Activated CD4-positive, alpha-beta T cell treated with anti-CD3 and anti-CD28 coated beads, Interleukin-10, Interleukin-2, amounts not matched to agents 100 ng/mL and 50 ng/mL, durations not matched to agents 16 hours and 8 hours (primary cell): ENCODE data around the gene MALRD1.
"Not testable (repeated sequence)": the region's sequence is repeated elsewhere in the genome, so short reads cannot be mapped to it uniquely, and the experiment has no call there.

Source experiments
- DNase-seq: peaks from one replicate; pipeline ENCODE4 v3.0.0-alpha.2; 2020

The MALRD1 gene

DNA sequence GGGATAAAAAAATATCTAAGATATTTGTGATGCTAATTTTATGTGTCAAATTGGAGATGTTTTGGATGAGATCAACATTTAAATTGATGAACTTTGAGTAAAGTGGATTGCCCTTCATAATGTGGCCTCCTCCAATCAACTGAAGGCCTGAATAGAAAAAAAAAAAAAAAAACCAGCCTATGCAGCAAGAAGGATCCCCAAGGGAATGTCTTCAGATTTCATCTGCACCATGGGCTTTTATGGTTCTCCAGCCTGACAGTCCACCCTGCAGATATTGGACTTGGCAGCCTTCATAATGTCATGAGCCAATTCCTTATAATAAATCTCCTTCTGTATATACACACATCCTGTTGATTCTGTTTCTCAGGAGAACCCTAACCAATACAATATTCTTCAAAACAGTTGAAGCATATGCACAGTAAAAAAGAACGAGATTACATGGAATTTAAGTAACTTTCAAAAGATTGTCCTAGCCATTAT lies 450.7 kb downstream of the MALRD1 start:
- DNase-seq = no peak

DNA sequence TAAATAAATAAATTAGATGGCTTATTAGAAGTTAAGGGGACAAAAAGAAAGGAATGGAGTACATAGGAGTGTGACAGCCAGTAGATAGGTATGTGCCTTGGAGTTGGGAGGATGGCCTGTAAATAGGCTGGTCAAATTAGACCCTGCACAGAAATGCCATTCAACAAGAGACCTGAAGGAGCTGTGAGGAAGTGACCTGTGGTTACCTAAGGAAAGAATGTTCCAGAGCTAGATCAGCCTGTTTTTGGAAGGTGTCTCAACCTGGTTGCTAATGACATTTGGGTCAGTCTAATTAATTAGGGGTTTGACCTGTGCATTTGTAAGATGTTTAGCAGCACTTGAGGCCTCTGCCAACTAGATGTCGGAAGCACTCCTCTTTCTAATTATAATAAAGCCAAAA lies 452.4 kb downstream of the MALRD1 start:
- no peak for DNase-seq

DNA sequence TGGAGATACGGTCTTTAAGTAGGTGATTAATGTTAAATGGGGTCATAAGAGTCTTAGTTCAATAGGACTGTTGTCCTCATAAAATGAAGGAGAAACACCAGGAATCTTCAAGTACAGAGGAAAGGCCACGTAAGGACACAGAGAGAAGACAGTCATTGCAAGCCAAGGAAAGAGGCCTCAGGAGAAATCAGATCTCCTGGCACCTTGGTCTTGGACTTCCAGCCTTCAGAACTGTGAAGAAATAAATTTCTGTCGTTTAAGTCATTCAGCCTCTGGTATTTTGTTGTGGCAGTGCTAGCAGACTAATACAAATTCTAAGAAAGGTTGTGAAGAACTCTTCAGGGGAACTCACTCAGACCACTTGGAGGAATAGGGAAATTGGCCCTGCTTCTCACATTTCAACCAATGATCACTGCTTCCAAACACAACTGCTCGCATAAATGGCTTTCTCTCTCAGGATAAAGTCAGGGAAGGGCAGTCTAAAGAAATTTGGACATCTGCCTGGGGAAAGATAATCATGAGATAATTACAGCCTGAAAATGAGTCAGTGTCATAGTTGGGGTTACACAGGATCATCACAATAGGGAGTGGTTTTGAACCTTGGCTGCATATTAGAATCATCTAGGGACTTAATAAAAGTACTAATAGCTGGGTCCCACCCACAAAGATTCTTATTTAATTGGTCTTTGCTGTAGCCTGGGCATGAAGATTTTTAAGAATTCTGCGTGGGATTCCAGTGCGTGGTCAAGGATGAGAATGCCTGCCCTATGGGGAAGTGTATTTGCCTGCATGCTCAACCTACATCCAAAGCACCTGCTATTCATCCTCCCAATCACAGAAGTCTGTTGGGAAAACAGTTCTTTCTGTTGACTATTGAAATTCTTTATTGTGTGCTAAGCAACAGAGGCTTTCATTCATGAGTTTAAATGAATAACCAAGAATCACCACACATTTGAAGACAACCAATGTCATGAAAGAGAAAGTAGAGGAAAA lies 457.0 kb downstream of the MALRD1 start:
- DNase-seq = no peak

DNA sequence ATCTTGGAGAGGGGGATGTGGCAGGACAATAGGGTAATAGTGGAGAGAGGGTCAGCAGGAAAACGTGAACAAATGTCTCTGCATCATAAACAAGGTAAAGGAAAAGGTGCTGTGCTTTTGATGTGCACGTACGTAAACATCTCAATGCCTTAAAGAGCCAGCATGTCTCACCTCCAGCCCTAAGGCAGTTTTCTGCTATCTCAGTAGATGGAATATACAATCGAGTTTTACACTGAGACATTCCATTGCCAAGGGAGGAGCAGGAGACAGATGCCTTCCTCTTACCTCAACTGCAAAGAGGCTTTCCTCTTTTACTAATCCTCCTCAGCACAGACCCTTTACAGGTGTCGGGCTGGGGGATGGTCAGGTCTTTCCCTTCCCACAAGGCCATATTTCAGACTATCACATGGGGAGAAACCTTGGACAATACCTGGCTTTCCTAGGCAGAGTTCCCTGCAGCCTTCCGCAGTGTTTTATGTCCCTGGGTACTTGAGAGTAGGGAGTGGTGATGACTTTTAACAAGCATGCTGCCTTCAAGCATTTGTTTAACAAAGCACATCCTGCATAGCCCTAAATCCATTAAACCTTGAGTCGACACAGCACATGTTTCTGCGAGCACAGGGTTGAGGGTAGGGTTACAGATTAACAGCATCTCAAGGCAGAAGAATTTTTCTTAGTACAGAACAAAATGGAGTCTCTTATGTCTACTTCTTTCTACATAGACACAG lies 461.6 kb downstream of the MALRD1 start:
- DNase-seq = not testable (repeated sequence)

DNA sequence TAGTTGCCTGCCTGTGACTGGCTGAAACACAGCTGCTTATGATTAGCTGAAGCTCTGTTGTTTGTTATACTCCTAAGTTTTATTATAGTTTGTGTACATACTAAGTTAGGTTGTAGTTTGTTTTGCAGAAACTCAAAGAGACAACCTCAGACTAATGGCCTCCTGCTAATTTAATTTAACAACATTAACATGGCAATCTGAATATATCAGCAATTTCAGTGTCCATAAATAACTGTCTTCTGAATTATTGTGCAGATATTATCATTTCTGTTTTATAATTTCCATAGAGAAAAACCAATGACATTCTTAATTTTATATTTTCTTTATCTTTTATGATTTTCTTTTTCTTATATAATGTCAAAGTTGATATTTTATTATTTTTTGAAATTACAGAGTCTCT lies 469.5 kb downstream of the MALRD1 start:
- DNase-seq = no peak

DNA sequence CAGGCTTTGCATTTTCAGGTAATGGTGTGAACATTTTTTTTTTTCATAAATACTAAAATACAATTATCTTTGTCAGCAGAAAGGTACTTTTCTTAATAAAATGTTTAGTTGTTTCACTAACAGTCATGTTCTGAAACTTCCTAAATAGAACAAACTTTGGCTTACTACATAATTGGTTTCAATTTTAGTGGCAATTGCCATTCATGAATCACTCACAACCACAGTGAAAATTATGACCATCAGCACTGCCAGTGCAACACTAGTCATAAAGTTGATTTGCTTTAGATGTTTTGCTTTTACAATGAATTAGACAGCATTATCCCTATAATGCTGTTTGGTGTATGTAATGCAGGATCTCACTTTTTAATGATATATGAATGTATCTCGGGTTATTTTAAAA lies 470.0 kb downstream of the MALRD1 start:
- peak; percentile 26 for DNase-seq

DNA sequence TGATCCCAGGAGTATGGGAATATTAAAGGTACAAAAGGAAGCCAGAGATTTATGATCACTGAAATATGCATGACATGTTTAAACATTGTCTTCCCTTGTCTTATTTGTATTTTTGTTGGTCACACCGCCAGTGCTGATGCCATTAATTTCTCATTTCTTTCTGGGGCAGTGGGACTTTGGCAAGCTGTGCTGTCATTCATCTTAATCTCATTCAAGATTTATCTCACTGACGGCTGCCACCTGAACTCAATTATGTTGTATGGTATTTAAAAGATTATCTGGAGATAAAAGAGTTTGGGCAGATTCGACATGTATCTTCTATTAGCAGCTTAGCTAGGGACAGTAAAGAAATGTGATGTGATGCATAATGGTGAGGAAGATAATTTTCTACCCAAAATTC lies 482.7 kb downstream of the MALRD1 start:
- DNase-seq = no peak

DNA sequence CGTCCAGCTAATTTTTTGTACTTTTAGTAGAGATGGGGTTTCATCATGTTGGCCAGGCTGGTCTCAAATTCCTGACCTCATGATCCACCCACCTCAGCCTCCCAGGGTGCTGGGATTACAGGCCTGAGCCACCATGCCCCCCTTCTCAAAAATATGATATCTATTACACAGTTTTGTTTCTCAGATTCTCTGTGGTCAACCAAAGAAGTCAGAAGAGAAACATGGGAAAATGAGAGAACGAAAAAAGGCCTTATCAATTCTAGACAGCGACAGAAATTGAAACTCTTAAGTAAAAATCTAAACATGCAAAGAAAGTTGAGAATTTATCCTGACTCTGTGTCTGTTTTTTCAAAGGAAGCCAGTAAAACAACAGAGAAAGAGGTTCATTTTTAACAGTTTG lies 483.8 kb downstream of the MALRD1 start:
- no peak for DNase-seq

DNA sequence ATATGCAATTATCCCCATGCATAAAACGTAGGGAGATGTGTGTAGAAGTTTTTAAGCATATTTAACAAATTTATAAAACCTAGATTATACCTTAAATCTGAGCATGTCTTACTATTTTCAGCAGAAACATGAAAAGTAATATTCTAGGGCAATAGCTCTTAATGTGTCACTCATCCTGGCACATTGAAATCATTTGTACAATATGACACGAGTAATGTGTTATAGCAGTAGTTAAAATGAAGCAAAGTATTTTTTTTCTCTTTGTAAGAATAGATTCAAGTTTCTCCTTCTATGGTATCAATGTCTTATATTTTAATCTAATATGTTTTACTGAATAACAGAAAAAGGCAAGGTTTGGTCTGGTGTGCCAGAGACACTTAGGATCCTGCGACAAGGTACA lies 492.7 kb downstream of the MALRD1 start:
- DNase-seq = no peak

DNA sequence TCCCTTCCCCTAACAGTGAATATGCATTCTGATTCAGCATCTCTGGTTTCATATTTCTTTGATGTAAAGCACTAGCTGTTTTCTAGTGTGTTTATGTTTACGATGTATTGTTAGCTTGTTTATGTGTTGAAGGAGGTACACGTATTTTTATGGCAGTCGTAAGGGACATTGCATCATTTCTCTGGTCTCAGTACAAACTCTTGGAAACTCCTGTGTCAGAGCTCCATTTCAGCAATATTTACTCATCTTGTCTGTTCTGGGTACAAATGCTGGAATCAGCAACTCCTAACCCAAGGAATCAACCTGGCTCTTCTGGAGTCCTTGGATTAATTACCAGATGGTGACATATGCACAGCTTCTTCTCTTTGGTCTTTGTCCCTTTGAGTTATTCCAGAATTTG lies 497.6 kb downstream of the MALRD1 start:
- DNase-seq = no peak

DNA sequence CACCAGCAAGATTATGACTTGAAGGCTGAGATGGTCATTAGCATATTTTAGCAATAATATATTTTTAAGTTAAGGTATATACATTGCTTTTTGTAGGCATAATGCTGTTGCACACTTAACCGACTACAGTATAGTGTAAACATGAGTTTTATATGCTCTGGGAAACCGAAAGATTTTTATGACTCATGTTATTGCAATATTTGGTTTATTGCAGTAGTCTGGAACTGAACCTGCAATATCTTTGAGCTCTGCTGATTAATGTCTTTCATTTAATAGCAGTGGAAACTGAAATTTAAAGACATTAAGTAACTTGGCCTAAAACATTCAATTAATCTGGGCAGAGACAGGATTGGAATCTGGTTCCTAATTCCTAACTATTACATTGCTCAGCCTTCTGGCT lies 500.9 kb downstream of the MALRD1 start:
- DNase-seq = no peak

DNA sequence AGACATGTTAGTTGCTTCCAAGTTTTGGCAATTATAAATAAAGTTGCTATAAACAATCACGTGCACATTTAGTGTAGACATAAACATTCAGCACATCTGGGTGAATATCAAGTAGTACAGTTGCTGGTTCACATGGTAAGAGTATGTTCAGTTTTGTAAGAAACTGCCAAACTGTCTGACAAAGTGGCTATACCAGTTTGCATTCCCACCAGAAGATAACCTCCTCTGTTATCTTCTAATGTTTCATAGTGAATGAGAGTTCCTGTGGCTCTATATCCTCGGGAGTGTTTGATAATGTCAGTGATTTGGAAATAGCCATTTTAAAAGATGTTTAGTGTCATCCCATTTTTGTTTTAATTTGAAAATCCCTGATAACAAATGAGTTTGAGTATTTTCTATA lies 508.1 kb downstream of the MALRD1 start:
- no peak for DNase-seq

DNA sequence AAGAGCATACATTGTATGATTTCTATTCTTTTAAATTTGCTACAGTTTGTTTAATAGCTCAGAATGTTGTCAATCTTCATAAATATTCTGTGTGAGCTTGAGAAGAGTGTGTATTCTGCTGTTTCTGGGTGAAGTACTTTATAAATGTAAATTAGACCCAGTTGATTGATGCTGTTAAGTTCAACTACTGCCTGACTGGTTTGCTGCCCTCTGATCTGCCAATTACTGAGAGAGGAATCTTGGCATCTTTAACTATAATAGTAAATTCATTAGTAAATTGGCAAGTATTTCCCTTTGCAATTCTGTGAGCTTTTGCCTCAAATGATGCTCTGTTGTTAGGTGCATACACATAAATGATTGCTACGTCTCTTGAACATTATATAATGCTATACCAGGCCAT lies 512.6 kb downstream of the MALRD1 start:
- DNase-seq = no peak

DNA sequence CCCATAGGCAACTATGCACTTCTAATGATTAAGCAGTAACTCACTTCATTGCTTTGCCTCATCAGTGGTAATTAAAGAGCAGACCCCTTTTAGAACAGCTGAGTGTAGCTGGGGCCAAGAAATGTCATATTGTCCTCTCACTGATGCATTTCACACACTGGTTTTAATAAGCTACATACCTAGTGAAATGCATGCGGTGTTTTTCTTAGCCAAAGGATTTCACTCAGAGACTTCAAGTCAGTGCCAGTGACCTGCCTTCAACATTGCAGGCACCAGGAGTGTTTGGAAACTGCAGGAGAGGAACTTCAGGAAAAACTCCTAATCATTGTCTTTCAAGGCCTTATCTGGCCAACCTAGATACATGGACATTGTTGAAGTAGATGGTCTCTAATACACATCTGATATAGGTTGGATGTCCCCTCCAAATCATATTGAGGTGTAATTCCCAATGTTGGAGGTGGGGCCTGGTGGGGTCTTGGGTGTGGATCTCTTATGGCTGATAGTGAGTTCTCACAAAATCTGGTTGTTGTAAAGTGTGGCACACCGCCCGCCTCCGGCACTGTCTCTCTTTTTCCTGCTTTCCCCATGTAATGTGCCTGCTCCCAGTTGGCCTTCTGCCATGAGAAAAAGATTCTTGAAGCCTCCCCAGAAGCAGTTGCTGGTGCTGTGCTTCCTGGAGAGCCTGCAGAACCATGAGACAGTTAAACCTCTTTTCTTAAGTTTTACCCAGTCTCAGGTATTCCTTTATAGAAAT lies 515.0 kb downstream of the MALRD1 start:
- no peak for DNase-seq

DNA sequence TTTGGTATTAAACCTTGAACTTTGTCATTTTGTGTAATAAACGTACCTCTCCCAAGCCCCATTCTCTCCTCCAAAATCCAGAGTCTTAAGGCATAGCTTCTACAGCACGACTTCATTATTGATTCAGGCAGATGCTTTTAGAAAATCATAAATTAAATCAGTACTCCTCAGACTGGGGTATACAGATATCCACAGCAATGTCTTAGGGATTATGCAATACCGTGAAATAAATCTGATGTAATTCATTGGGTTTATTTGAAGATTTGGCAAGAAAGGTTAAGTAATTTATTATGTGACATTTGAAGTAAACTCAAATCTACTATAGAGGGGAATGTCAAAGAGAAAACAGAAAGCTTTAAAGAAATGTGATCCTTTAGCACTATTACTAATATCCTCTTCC lies 521.5 kb downstream of the MALRD1 start:
- no peak for DNase-seq

DNA sequence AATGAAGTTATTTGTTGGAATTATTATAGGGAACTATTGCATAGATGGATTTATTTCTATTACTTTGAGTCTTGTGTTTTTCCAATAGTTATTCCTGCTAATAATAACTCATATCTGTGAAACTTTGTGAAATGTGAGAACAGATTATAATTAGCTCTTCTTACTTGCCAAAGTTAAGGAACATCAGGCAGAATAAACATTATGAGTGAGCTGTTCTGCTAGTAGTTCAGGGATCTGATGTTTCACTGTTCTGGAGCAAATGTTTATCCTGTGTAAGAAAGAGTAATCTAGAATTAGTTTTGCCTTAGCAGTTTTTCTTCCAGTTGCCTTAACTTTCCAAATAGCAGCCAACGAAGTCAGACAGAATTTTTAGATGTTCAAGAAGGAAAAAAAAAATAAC lies 522.4 kb downstream of the MALRD1 start:
- no peak for DNase-seq

DNA sequence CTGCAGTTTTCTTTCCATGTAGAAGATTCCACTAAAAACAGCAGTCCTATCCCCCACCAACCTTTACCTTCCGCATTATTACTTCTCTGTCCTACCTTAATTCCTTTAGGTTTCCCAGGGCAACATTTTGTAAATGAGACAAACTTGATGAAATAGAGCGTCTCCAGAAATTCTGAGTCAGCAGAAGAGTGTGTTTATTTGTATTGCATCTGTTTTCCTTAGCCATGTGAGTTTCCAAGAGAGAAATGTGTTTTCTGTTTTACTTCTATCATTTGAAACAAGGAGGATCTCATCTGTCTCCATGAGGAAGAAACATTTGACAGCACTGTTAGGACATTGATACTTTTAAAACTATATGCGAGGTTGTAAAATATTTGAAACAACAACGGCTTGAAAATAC lies 523.5 kb downstream of the MALRD1 start:
- DNase-seq = no peak

DNA sequence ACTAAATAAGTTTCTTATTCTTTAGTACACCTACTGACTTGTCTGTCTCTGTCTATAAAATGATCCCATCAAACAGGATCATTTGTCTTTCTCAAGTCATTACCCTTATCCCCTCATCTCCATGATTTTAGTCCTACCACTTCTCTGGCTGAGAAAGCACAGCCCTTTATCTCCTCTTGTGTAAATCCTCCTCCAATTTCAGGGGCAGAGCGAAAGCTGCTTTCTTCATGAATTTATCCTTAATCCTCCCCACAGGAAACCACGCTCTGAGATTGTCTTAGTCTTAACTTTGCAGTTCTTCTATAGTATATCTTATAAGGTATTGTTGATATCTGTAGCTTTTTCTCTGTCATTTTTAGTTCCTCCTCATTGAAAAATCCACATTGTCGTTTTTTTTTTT lies 528.0 kb downstream of the MALRD1 start:
- no peak for DNase-seq

DNA sequence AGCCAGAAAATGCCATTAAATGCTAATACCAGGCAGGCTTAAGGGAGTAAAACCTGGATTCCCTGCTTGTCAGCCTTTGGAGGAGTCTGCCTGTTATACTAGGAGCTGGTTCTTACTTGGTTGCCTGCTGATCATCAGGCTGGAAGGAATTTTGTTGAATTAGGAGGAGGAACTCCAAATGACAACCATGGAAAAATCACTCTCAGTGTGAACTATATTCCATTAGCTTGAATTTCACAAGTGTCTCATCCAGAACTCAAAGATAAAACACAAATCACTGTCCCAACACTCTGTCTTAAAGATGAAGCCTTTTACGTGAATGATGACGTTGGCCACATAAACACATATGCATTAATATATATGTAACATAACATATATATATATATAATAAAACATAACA lies 528.8 kb downstream of the MALRD1 start:
- DNase-seq = no peak

DNA sequence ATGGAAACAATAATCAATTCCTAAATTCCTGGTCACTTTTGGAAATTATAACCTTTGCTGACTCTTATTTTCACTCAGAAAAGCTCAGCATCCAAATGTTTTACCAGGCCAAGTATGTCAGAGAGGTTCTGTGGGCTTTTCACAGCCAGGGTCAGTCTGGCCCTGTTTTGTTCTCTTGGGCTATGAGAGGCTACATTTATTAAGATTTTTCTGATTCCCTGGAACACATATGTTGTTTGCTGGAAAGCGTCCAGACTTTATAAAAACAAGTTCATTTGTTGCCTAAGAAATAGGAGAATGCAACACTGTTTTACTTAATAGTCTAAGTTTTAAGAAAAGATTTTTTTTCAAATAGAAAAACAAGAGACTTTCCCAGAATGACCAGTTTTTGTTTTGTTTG lies 529.2 kb downstream of the MALRD1 start:
- DNase-seq = no peak

DNA sequence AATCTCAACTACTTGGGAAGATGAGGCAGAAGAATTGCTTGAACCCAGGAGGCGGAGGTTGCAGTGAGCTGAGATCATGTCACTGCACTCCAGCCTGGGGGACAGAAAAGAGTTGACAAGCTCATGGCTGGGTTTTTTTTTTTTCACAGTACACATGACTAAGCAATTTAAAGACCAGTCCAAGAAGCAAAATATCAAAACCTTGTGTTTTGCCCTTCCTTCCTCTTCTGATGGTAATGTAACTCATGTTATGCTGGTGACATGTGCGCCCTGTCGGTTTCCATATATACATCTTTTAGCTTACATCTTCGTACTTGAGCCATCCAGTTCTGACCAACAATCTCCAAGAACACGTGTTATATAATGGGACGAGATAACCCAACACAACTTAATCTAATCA lies 530.0 kb downstream of the MALRD1 start:
- no peak for DNase-seq

DNA sequence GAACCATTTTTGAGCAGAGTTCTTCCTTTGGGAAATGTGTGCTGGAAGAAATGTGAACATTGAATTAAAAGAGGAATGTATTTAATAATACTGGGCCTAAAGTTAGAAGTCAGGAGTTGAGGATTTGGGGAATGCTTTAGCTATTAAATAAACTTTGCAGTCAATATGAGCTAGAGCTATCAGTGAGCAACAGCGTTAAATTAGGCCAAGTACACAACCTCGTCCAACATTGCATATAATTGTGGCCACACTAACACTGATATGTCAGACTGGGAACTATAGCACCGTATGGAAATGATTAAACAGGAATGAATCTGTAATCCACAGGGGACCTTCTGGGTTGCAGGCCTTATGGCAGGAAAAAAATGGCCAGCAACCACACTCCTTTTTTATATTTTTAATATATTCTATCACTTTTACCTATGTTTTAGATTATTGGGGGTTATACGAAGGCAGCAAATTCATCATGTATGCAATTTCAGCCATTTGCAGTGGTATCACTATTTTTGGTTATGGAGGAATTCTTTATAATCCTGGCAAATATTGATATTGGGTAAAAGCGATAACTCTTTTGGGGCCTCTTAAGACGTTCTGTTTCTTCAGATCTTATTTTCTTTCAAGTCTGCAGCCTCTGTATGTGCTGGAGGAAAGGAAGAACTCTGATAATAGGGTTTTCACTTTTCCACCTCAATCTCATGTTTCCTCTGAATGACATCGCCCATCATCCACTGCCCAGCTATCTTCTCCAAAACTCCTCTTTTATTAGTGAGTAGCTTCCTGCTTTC lies 531.4 kb downstream of the MALRD1 start:
- DNase-seq = no peak

DNA sequence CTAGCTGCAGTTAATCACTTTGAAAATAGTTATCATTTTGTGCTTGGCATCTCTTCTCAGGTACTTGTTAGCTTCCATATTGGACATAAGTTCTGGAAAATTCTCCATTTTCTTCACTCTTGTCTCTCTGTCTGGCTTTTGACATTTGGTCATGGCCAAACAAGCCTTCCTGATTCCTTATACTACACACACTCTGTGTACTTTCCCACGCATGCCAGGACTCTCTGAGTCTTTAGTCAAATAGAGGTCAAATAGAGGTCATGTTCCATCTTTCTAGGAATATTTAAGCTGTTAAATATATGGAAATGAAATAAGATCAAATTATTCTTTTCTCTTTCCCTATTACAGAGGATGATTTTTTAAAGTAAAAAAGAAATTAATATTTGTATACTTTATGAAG lies 532.1 kb downstream of the MALRD1 start:
- DNase-seq = no peak
